Adrenal gland (tissue), 5 donors: Measurements from ENCODE around the gene RETREG1.

Source experiments
- POLR2A ChIP-seq, 2 donors: fragments of 450-650 bp; IDR thresholded peaks; one replicate each; pipeline ENCODE4 v1.6.1; 2017; ENCODE audit warnings: antibody characterized with exemption in 2 of 2, mild to moderate bottlenecking in 2 of 2, moderate library complexity in 1 of 2
- TF ChIP-seq, protein P1 (sequence below), 6 experiments: fragments of 450-650 bp in 4 of 6; fragments of 200-600 bp in 2 of 6; sonication (generic) in 1 of 6; IDR thresholded peaks; 1 replicate in 5 of 6; 2 replicates in 1 of 6; pipeline versions ENCODE4 v1.5.1 to v1.8.0; 2016 to 2021; ENCODE audit warnings: antibody characterized with exemption in 6 of 6, mild to moderate bottlenecking in 2 of 6, moderate library complexity in 1 of 6
- donor health status: DM: no; HTN: no; CAD: no.

DNA sequence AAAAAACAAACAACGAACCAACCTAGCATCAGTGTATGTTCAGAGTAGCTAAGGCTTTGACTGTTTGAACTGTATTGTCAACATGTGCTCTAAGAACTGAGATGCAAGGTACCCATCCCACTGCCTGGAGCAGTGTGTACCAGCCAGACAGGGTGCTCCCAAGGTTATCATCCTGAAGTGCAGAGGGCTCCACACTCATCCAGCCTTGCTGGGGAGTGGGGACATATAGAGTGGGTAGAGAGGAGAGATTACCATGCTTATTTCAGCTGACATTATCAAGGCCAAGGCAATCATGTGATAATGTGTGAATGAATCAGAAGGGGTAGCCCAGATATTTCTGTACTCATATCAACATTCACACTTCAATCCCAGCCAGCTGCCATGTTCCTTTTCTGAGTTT, 82.5 kb downstream of the RETREG1 start:
- TF ChIP-seq, protein P1, sequence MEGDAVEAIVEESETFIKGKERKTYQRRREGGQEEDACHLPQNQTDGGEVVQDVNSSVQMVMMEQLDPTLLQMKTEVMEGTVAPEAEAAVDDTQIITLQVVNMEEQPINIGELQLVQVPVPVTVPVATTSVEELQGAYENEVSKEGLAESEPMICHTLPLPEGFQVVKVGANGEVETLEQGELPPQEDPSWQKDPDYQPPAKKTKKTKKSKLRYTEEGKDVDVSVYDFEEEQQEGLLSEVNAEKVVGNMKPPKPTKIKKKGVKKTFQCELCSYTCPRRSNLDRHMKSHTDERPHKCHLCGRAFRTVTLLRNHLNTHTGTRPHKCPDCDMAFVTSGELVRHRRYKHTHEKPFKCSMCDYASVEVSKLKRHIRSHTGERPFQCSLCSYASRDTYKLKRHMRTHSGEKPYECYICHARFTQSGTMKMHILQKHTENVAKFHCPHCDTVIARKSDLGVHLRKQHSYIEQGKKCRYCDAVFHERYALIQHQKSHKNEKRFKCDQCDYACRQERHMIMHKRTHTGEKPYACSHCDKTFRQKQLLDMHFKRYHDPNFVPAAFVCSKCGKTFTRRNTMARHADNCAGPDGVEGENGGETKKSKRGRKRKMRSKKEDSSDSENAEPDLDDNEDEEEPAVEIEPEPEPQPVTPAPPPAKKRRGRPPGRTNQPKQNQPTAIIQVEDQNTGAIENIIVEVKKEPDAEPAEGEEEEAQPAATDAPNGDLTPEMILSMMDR (IDR thresholded peaks at IDR 0.05), result no peak
- no peak for TF ChIP-seq POLR2A (IDR thresholded peaks at IDR 0.05)
